ENCODE data around the gene RNF40. TPM values are rescaled to one million over a fixed set of nuclear protein-coding genes. Genes with fewer than 3 reads are reported as not detected.
A peak's percentile ranks its signal among the peaks of the same experiment; 100 is the strongest.

Gene RNF40
- total RNA-seq, 1 experiment from 2014 or later: 57.9 TPM

- H3K9ac ChIP-seq (ENCODE audit: low read length): no peak overlapping the region
- no peak for DNase-seq
- no peaks in the 10 kb centered on the region for H3K27me3 ChIP-seq (ENCODE audit: low read length)
- no peaks in the 10 kb centered on the region for H3K79me2 ChIP-seq (ENCODE audit: low read length)
- H3K4me3 ChIP-seq (ENCODE audit: low read length): no peak overlapping the region
- no peaks in the 10 kb centered on the region for H3K9me2 ChIP-seq (replicated peaks; ENCODE audit: insufficient read depth, low read length)
- no peaks in the 10 kb centered on the region for H4K20me1 ChIP-seq (ENCODE audit: insufficient read depth, low read depth, low read length)
- H2AFZ ChIP-seq (ENCODE audit: low read length): no peak overlapping the region
- peaks cover 21% of the 10 kb centered on the region for H3K4me1 ChIP-seq (ENCODE audit: low read length)
- peaks cover 14% of the 10 kb centered on the region; the same call in 1 of the 2 replicates for H3K36me3 ChIP-seq (ENCODE audit: insufficient read depth, low read length)
- H3K4me2 ChIP-seq (ENCODE audit: low read depth, low read length, poor library complexity, severe bottlenecking): no peak overlapping the region
- no peaks in the 10 kb centered on the region for H3K9me3 ChIP-seq (ENCODE audit: low read length)
- no peak overlapping the region for H3K27ac ChIP-seq (ENCODE audit: low read length)
Observed at GRCh38 chr16:30755955-30756780, 6.0 kb upstream of the RNF40 start.

DNA sequence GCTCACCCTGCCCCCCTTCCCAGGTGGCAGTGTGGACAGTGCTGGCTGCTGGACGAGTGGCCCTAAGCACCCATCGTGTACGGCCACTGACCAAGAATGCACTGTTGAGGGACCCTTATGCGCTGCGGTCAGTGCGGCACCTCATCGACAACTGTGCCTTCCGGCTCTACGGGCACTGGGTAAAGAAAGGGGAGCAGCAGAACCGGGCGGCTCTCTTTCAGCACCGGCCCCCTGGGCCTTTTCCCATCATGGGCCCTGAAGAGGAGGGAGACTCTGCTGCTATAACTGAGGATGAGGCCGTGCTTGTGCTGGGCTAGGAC, 5.4 kb upstream of the RNF40 start:
- no peaks in the 10 kb centered on the region for H3K27me3 ChIP-seq (ENCODE audit: low read length)
- H3K9me2 ChIP-seq (replicated peaks; ENCODE audit: insufficient read depth, low read length): no peaks in the 10 kb centered on the region
- H3K9me3 ChIP-seq (ENCODE audit: low read length): no peaks in the 10 kb centered on the region
- H3K4me1 ChIP-seq (ENCODE audit: low read length): peaks cover 22% of the 10 kb centered on the region
- H4K20me1 ChIP-seq (ENCODE audit: insufficient read depth, low read depth, low read length): no peaks in the 10 kb centered on the region
- no peak overlapping the region for H3K4me2 ChIP-seq (ENCODE audit: low read depth, low read length, poor library complexity, severe bottlenecking)
- no peak overlapping the region for H3K9ac ChIP-seq (ENCODE audit: low read length)
- H2AFZ ChIP-seq (ENCODE audit: low read length): no peak overlapping the region
- no peak for DNase-seq
- H3K27ac ChIP-seq (ENCODE audit: low read length): no peak overlapping the region
- H3K4me3 ChIP-seq (ENCODE audit: low read length): no peak overlapping the region
- H3K36me3 ChIP-seq (ENCODE audit: insufficient read depth, low read length): peaks cover 10% of the 10 kb centered on the region; the same call in 1 of the 2 replicates
- no peaks in the 10 kb centered on the region for H3K79me2 ChIP-seq (ENCODE audit: low read length)

GRCh38 chr16:30757316-30757715, 4.8 kb upstream of the RNF40 start:
- H3K79me2 ChIP-seq (ENCODE audit: low read length): peaks cover under 1% of the 10 kb centered on the region
- no peaks in the 10 kb centered on the region for H3K9me3 ChIP-seq (ENCODE audit: low read length)
- H3K9ac ChIP-seq (ENCODE audit: low read length): no peak overlapping the region
- H3K36me3 ChIP-seq (ENCODE audit: insufficient read depth, low read length): peaks cover 10% of the 10 kb centered on the region; the same call in 1 of the 2 replicates
- no peaks in the 10 kb centered on the region for H3K27me3 ChIP-seq (ENCODE audit: low read length)
- no peak for DNase-seq
- peaks cover 22% of the 10 kb centered on the region for H3K4me1 ChIP-seq (ENCODE audit: low read length)
- no peak overlapping the region for H3K4me2 ChIP-seq (ENCODE audit: low read depth, low read length, poor library complexity, severe bottlenecking)
- no peaks in the 10 kb centered on the region for H4K20me1 ChIP-seq (ENCODE audit: insufficient read depth, low read depth, low read length)
- no peaks in the 10 kb centered on the region for H3K9me2 ChIP-seq (replicated peaks; ENCODE audit: insufficient read depth, low read length)
- H3K27ac ChIP-seq (ENCODE audit: low read length): no peak overlapping the region
- H2AFZ ChIP-seq (ENCODE audit: low read length): no peak overlapping the region
- no peak overlapping the region for H3K4me3 ChIP-seq (ENCODE audit: low read length)

DNA sequence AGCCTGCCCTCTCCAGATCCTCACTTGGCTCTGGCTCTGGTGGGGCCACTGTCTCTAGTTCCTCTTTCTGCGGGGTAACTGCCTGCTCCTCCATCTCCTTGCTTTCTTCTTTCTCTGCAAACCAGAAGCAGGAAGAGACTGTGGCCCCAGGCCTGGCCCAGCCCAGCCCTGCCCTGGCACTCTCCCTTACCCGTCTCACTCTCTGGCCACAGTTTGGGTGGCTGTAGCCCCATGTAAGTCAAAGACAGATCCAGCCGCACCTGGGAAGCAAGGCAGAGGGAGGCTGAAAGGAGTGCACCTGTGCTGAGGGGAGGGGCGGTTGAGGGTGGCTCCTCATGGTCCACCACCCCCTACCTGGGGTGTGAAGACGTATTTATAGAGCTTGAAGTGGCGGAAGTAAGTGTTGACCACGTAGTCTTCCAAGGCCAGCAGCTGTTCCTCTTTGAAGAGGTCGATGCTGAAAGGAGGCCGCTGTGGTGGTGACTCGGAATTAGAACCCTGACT, 3.1 kb upstream of the RNF40 start:
- Histone ChIP-seq H4K20me1 (ENCODE audit: insufficient read depth, low read depth, low read length) (no peaks in the 10 kb centered on the region), H3K9me2 (replicated peaks; ENCODE audit: insufficient read depth, low read length) (no peaks in the 10 kb centered on the region), H3K9ac (ENCODE audit: low read length) (no peak overlapping the region), H3K36me3 (ENCODE audit: insufficient read depth, low read length) (peaks cover 9% of the 10 kb centered on the region; the same call in 1 of the 2 replicates), H3K9me3 (ENCODE audit: low read length) (no peaks in the 10 kb centered on the region), H3K4me2 (ENCODE audit: low read depth, low read length, poor library complexity, severe bottlenecking) (no peak overlapping the region), H3K4me1 (ENCODE audit: low read length) (peaks cover 34% of the 10 kb centered on the region), H3K27me3 (ENCODE audit: low read length) (no peaks in the 10 kb centered on the region), H3K4me3 (ENCODE audit: low read length) (no peak overlapping the region), H2AFZ (ENCODE audit: low read length) (no peak overlapping the region), H3K27ac (ENCODE audit: low read length) (no peak overlapping the region), H3K79me2 (ENCODE audit: low read length) (peaks cover 18% of the 10 kb centered on the region)
- no peak for DNase-seq

DNA sequence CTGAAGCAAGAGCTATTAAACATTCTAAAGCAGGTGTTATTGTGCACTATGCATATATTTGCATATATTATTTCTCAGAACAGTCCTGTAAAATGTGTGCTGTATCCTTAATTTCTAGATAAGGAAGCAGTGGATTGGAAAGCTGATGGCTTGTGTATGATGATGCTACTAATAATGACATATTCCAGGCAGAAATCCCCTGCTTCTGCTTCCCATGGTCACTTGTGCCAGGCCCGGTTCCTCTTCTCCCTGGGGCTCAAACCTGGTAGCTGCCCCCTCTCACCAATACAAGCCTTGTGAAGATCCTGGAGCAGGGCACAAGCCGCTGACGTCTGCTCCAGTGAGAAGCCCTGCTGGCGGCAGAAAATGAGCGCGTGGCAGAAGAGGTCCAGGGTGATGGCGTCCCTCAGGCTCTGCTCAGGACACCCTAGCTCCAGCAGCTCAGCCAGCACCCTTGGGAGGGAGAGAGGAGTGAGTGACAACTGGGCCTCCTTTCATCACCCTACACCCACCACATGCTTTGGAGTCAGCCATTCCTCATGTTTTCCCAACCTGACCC, 2.0 kb upstream of the RNF40 start:
- H3K9ac ChIP-seq (ENCODE audit: low read length): peak overlapping the region; percentile 84; the same call in 1 of the 2 replicates
- no peaks in the 10 kb centered on the region for H3K9me2 ChIP-seq (replicated peaks; ENCODE audit: insufficient read depth, low read length)
- peaks cover 34% of the 10 kb centered on the region for H3K4me1 ChIP-seq (ENCODE audit: low read length)
- H4K20me1 ChIP-seq (ENCODE audit: insufficient read depth, low read depth, low read length): no peaks in the 10 kb centered on the region
- 0 out of 2 replicates have a peak overlapping the region, but pooled peaks have one; percentile 59 for H3K27ac ChIP-seq (ENCODE audit: low read length)
- peaks cover 24% of the 10 kb centered on the region for H3K79me2 ChIP-seq (ENCODE audit: low read length)
- peak overlapping the region; percentile 93; the same call in 1 of the 2 replicates for H3K4me3 ChIP-seq (ENCODE audit: low read length)
- H3K36me3 ChIP-seq (ENCODE audit: insufficient read depth, low read length): peaks cover 12% of the 10 kb centered on the region; the same call in 1 of the 2 replicates
- DNase-seq: no peak
- no peaks in the 10 kb centered on the region for H3K27me3 ChIP-seq (ENCODE audit: low read length)
- peak overlapping the region; percentile 89 for H3K4me2 ChIP-seq (ENCODE audit: low read depth, low read length, poor library complexity, severe bottlenecking)
- H2AFZ ChIP-seq (ENCODE audit: low read length): no peak overlapping the region
- no peaks in the 10 kb centered on the region for H3K9me3 ChIP-seq (ENCODE audit: low read length)

DNA sequence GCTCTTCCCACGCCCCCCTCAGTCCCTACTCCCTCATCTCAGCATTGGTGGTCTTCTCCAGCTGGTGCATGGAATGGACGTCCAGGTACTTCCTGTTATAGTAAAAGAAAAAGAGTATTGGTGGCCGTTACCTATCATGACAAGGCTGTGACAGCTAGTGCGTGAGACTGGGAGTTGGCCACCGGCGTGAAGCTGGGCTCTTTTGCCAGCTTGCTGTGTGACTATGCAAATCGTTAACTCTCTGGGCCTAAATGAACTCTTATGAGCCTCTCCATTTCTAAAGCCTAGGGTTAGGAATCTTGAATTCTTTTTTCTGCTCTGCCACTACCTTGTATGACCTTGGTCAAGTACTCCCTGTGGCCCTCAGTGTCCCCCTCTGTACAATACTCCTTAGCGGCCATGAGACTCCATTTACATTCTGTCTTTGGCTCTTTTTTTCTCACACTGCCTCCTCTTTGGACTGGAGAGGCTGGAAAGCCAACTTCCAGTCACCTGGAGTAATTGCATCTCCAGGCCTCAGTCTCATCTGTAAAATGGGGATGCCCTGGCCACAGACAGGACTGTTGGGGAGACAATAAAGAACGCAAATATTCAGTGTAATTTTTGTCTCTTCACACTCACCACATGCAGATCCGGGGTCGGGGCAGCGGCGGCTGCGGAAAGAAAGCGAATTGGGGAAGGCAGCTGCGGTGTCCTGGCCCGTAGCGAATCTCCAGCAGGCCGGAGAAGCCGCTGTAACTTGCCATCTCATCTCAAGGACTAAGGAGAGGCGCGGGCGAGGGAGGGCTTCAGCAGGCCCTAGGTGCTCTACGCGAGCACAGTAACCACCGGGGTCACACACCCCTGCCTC, 1.3 kb upstream of the RNF40 start:
- DNase-seq: peak; percentile 61
- no peaks in the 10 kb centered on the region for H3K9me2 ChIP-seq (replicated peaks; ENCODE audit: insufficient read depth, low read length)
- H3K79me2 ChIP-seq (ENCODE audit: low read length): peaks cover 24% of the 10 kb centered on the region
- H3K36me3 ChIP-seq (ENCODE audit: insufficient read depth, low read length): peaks cover 17% of the 10 kb centered on the region; the same call in 1 of the 2 replicates
- H3K9ac ChIP-seq (ENCODE audit: low read length): peak overlapping the region; percentile 84
- no peaks in the 10 kb centered on the region for H3K27me3 ChIP-seq (ENCODE audit: low read length)
- peaks cover 34% of the 10 kb centered on the region for H3K4me1 ChIP-seq (ENCODE audit: low read length)
- no peaks in the 10 kb centered on the region for H4K20me1 ChIP-seq (ENCODE audit: insufficient read depth, low read depth, low read length)
- no peaks in the 10 kb centered on the region for H3K9me3 ChIP-seq (ENCODE audit: low read length)
- H3K27ac ChIP-seq (ENCODE audit: low read length): peak overlapping the region; percentile 59
- H3K4me2 ChIP-seq (ENCODE audit: low read depth, low read length, poor library complexity, severe bottlenecking): peak overlapping the region; percentile 89
- H2AFZ ChIP-seq (ENCODE audit: low read length): peak overlapping the region; percentile 93; the same call in 1 of the 2 replicates
- peak overlapping the region; percentile 93 for H3K4me3 ChIP-seq (ENCODE audit: low read length)

- H3K9me3 ChIP-seq (ENCODE audit: low read length): no peaks in the 10 kb centered on the region
- H3K9ac ChIP-seq (ENCODE audit: low read length): peak overlapping the region; percentile 84
- H3K9me2 ChIP-seq (replicated peaks; ENCODE audit: insufficient read depth, low read length): no peaks in the 10 kb centered on the region
- peak overlapping the region; percentile 89 for H3K4me2 ChIP-seq (ENCODE audit: low read depth, low read length, poor library complexity, severe bottlenecking)
- peak; percentile 87 for DNase-seq
- H4K20me1 ChIP-seq (ENCODE audit: insufficient read depth, low read depth, low read length): no peaks in the 10 kb centered on the region
- no peaks in the 10 kb centered on the region for H3K27me3 ChIP-seq (ENCODE audit: low read length)
- peak overlapping the region; percentile 93 for H3K4me3 ChIP-seq (ENCODE audit: low read length)
- peak overlapping the region; percentile 93; the same call in 1 of the 2 replicates for H2AFZ ChIP-seq (ENCODE audit: low read length)
- peak overlapping the region; percentile 59; the same call in 1 of the 2 replicates for H3K27ac ChIP-seq (ENCODE audit: low read length)
- H3K4me1 ChIP-seq (ENCODE audit: low read length): peaks cover 34% of the 10 kb centered on the region
- H3K79me2 ChIP-seq (ENCODE audit: low read length): peaks cover 24% of the 10 kb centered on the region
- peaks cover 17% of the 10 kb centered on the region; the same call in 1 of the 2 replicates for H3K36me3 ChIP-seq (ENCODE audit: insufficient read depth, low read length)
Observed at GRCh38 chr16:30761427-30761927, 645 bp upstream of the RNF40 start.
